HG03558 (cell line): ENCODE measurements around the gene LRRC36.
"Not testable (repeated sequence)": the region's sequence is repeated elsewhere in the genome, so short reads cannot be mapped to it uniquely, and the experiment has no call there.

ENCODE experiments used
- ATAC-seq: cut with Tn5 transposase; IDR thresholded peaks from one replicate; pipeline ENCODE4 v1.9.1; 2021; ENCODE audit warnings: moderate number of reproducible peaks; ENCODE audit not compliant: unreplicated experiment; ENCODE audit errors: extremely low read depth

The LRRC36 gene

GRCh38 chr16:67341250-67341649, 14.6 kb downstream of the LRRC36 start:
- no peak for ATAC-seq

GRCh38 chr16:67342616-67343015, 16.0 kb downstream of the LRRC36 start:
- no peak for ATAC-seq

GRCh38 chr16:67345401-67345800, 18.8 kb downstream of the LRRC36 start:
- ATAC-seq: no peak

- no peak for ATAC-seq
Measured at GRCh38 chr16:67346341-67346740, 19.7 kb downstream of the LRRC36 start.

- ATAC-seq: no peak
Measured at GRCh38 chr16:67349172-67349571, 22.6 kb downstream of the LRRC36 start.

- no peak for ATAC-seq
Measured at GRCh38 chr16:67350324-67350723, 23.7 kb downstream of the LRRC36 start.

GRCh38 chr16:67352463-67352862, 25.8 kb downstream of the LRRC36 start:
- ATAC-seq: not testable (repeated sequence)

GRCh38 chr16:67356396-67356795, 29.8 kb downstream of the LRRC36 start:
- ATAC-seq: no peak

- ATAC-seq: no peak
Measured at GRCh38 chr16:67357561-67357960, 30.9 kb downstream of the LRRC36 start.

- not testable (repeated sequence) for ATAC-seq
Measured at GRCh38 chr16:67359540-67360269, 33.1 kb downstream of the LRRC36 start.

GRCh38 chr16:67361038-67361437, 34.4 kb downstream of the LRRC36 start:
- no peak for ATAC-seq

GRCh38 chr16:67364600-67365235, 38.1 kb downstream of the LRRC36 start:
- ATAC-seq: no peak

- no peak for ATAC-seq
Measured at GRCh38 chr16:67370661-67371060, 44.0 kb downstream of the LRRC36 start.

- ATAC-seq: no peak
Measured at GRCh38 chr16:67372664-67373063, 46.0 kb downstream of the LRRC36 start.

GRCh38 chr16:67376012-67376411, 49.4 kb downstream of the LRRC36 start:
- ATAC-seq: not testable (repeated sequence)

GRCh38 chr16:67378642-67379041, 52.0 kb downstream of the LRRC36 start:
- ATAC-seq: no peak

GRCh38 chr16:67383284-67383683, 56.7 kb downstream of the LRRC36 start:
- ATAC-seq: no peak

- ATAC-seq: no peak
Measured at GRCh38 chr16:67384778-67385510, 58.3 kb downstream of the LRRC36 start.

- no peak for ATAC-seq
Measured at GRCh38 chr16:67386861-67387455, 60.3 kb downstream of the LRRC36 start.

- ATAC-seq: no peak
Measured at GRCh38 chr16:67387479-67388079, 61.0 kb downstream of the LRRC36 start.
